ENCODE results near the gene PGM2L1.
A peak's percentile ranks its signal among the peaks of the same experiment; 100 is the strongest.

The PGM2L1 gene

DNA sequence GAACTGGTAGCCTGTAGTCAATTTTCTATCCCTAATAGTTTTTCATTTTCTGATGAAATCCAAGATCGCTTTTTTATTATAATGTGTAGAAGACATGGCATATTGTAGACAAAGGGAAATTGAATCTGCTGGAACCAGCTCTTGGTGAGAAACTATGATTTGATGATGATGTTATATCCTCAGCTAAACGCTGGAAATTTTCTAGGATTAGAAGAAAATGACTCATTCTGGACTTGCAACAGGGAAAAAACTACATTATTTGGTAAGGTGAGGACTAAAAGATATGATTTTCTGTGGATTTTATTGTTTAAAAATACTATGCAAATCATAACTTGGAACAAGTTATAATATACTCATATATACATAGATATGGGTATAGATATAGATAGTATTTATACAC, 14.1 kb upstream of the PGM2L1 start:
- Mint-ChIP-seq H3K9me3 (no peaks in the 10 kb centered on the region), H3K4me3 (no peak overlapping the region), H3K27me3 (ENCODE audit: low read depth, poor library complexity) (peaks cover 19% of the 10 kb centered on the region), H3K4me1 (peaks cover under 1% of the 10 kb centered on the region), H3K36me3 (ENCODE audit: low read depth) (no peaks in the 10 kb centered on the region), H3K27ac (no peak overlapping the region)
- TF ChIP-seq, protein P1, sequence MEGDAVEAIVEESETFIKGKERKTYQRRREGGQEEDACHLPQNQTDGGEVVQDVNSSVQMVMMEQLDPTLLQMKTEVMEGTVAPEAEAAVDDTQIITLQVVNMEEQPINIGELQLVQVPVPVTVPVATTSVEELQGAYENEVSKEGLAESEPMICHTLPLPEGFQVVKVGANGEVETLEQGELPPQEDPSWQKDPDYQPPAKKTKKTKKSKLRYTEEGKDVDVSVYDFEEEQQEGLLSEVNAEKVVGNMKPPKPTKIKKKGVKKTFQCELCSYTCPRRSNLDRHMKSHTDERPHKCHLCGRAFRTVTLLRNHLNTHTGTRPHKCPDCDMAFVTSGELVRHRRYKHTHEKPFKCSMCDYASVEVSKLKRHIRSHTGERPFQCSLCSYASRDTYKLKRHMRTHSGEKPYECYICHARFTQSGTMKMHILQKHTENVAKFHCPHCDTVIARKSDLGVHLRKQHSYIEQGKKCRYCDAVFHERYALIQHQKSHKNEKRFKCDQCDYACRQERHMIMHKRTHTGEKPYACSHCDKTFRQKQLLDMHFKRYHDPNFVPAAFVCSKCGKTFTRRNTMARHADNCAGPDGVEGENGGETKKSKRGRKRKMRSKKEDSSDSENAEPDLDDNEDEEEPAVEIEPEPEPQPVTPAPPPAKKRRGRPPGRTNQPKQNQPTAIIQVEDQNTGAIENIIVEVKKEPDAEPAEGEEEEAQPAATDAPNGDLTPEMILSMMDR (IDR thresholded peaks at IDR 0.05), result no peak
- no peak for DNase-seq

DNA sequence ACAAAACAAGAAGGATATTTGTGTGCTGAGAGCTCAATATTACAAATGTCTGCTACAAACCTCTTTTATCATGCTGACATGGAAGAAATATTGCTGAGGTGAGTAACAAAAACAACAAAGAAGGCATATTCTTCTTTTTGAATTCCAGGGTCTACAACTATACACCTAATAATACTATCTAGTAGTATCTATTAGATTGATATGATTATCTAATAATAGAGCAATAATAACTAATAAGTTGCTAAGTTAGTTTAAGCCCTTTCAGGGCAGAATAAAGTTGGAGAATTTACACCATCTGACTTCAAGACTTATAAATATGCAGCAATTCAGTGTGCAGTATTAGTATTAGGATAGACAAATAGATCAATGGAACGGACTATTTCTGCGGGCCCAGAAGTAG, 11.4 kb upstream of the PGM2L1 start:
- TF ChIP-seq, protein P1 (IDR thresholded peaks at IDR 0.05), result no peak
- Mint-ChIP-seq H3K27me3 (ENCODE audit: low read depth, poor library complexity) (peaks cover 40% of the 10 kb centered on the region), H3K9me3 (no peaks in the 10 kb centered on the region), H3K36me3 (ENCODE audit: low read depth) (no peaks in the 10 kb centered on the region), H3K4me3 (no peak overlapping the region), H3K27ac (no peak overlapping the region), H3K4me1 (no peaks in the 10 kb centered on the region)
- no peak for DNase-seq

DNA sequence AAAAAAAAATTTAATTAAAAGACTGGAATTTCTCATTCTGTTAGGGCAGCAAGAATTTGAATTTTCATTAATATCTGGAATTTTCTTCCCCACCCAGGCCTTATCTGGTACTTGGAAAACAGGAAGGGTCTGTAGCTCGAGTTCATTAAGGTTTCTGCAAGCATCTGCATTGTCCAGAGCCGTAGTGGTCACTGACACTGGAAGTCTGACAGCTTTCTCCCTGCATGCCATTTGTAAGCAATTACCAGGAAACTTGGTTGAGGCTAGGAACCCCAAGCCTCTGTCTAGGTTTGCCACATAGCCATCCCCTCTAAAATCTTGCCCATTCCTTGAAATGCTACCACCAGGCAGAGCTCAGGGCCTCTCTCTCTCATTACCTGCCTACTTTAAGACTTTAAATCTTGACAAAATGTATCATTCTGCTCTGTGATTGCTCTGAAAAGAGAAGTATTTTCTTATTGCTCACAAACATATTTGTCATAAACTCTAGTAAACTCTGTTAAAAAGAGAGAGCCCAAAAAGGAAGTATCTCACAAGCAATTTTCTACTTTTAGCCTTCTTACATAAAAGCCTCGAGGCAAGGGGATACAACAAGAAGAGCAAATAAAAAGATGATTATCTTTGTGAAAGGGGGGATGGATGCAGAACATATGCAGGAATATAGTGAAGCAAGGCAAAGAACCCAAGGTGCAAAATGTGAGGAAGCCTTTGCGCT, 5.5 kb upstream of the PGM2L1 start:
- TF ChIP-seq, protein P1 (IDR thresholded peaks at IDR 0.05), result no peak
- H3K4me3 Mint-ChIP-seq, result no peak overlapping the region
- no peaks in the 10 kb centered on the region for H3K9me3 Mint-ChIP-seq
- peaks cover 43% of the 10 kb centered on the region for H3K27me3 Mint-ChIP-seq (ENCODE audit: low read depth, poor library complexity)
- no peak overlapping the region for H3K27ac Mint-ChIP-seq
- no peak for DNase-seq
- peaks cover 7% of the 10 kb centered on the region for H3K4me1 Mint-ChIP-seq
- no peaks in the 10 kb centered on the region for H3K36me3 Mint-ChIP-seq (ENCODE audit: low read depth)

DNA sequence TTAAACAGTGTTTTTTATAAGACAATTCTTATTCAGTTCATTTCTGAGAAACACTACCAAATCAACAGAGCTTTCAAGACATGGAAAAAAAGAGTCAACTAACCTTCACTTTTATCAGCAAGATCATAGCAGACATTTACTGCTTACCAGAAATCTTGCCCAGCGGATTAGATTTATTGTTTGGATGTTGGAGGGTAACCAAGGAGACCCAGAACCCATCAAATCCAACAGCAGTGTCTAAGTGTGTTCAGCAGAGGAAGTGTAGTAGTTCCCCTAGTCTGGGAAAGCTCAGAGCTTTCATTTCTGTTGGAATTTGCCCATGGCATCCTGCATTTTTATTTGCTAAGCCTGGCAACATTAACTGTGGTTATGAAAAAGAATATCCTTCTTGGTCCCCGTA, 2.4 kb upstream of the PGM2L1 start:
- DNase-seq, result no peak
- peaks cover 13% of the 10 kb centered on the region for H3K4me1 Mint-ChIP-seq
- H3K9me3 Mint-ChIP-seq, result no peaks in the 10 kb centered on the region
- TF ChIP-seq, protein P1 (IDR thresholded peaks at IDR 0.05), result no peak
- H3K27ac Mint-ChIP-seq, result no peak overlapping the region
- H3K4me3 Mint-ChIP-seq, result no peak overlapping the region
- no peaks in the 10 kb centered on the region for H3K36me3 Mint-ChIP-seq (ENCODE audit: low read depth)
- H3K27me3 Mint-ChIP-seq (ENCODE audit: low read depth, poor library complexity), result peaks cover 21% of the 10 kb centered on the region

DNA sequence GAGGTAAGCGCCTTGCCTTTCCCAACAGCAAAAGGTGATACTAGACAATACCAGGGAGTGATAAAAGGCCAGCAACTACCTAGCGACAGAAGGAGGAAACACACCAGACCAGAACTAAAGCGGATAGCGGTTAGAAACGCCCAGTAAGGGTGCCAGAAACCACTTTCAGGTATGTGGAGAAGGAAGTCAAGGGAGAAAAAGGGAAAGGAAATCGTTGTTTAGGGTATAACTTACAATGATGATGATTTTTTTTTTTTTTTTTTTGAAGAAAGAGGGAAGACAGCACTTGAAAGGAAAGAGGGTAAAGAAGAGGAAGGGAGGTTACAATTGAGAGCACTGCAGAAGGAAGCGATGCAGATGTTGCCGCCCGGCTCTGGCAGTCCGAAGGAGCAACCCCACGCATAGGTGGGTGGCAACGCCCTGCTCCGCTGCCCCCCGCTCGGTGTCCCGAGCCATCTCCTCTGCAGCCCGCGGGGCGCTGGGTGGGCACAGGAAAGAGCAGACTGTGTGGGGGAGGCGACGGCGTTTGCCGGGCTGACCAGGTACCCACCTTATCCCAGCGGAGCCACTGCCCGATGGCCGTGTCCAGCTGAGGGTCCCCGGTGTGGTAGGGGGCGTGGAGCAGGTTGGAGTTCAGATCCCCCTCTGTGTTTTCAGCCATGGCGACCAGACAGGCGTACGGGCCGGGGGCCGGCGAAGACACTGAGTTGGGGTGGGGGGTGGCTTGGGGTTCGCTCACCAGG, 561 bp downstream of the PGM2L1 start:
- Mint-ChIP-seq H3K36me3 (ENCODE audit: low read depth) (no peaks in the 10 kb centered on the region), H3K27me3 (ENCODE audit: low read depth, poor library complexity) (peaks cover 5% of the 10 kb centered on the region), H3K4me1 (peaks cover 13% of the 10 kb centered on the region), H3K9me3 (no peaks in the 10 kb centered on the region), H3K4me3 (peak overlapping the region; percentile 96), H3K27ac (no peak overlapping the region)
- DNase-seq, result peak; percentile 43
- TF ChIP-seq, protein P1 (IDR thresholded peaks at IDR 0.05), result no peak

Measured in nephron progenitor cell (in vitro differentiated cells).